ENCODE data around the gene ISLR2.
"Not testable (repeated sequence)": the region's sequence is repeated elsewhere in the genome, so short reads cannot be mapped to it uniquely, and the experiment has no call there.

ISLR2 gene

GRCh38 chr15:74130155-74130848 is at the start of gene ISLR2:
TSS of gene ISLR2 (plus strand) at chr15:74130586. CDS start at chr15:74132755, 2,169 bp downstream.
- no peak for DNase-seq (ENCODE audit: low read depth in 2 of 2)

GRCh38 chr15:74082450-74082849 is 47.9 kb upstream of the ISLR2 start, which contains the start of gene GOLGA6A:
TSS of gene GOLGA6A (minus strand) at chr15:74082550. CDS start at chr15:74082509, 41 bp downstream.
- not testable (repeated sequence) for DNase-seq (ENCODE audit: low read depth in 2 of 2)

- DNase-seq (ENCODE audit: low read depth in 2 of 2): not testable (repeated sequence)
Observed at GRCh38 chr15:74094567-74094966, 35.8 kb upstream of the ISLR2 start.

- not testable (repeated sequence) for DNase-seq (ENCODE audit: low read depth in 2 of 2)
Observed at GRCh38 chr15:74095610-74096009, 34.8 kb upstream of the ISLR2 start.

GRCh38 chr15:74096753-74097474 is 33.5 kb upstream of the ISLR2 start:
- DNase-seq (ENCODE audit: low read depth in 2 of 2): not testable (repeated sequence)

- DNase-seq (ENCODE audit: low read depth in 2 of 2): peak; percentile 40 to 43
Observed at GRCh38 chr15:74099963-74100733, 30.2 kb upstream of the ISLR2 start.

GRCh38 chr15:74108111-74108510 is 22.3 kb upstream of the ISLR2 start:
- DNase-seq (ENCODE audit: low read depth in 2 of 2): no peak

GRCh38 chr15:74108611-74109010 is 21.8 kb upstream of the ISLR2 start:
- DNase-seq (ENCODE audit: low read depth in 2 of 2): not testable (repeated sequence)

- DNase-seq (ENCODE audit: low read depth in 2 of 2): no peak
Observed at GRCh38 chr15:74109713-74110112, 20.7 kb upstream of the ISLR2 start.

GRCh38 chr15:74120426-74120825 is 10.0 kb upstream of the ISLR2 start:
- no peak for DNase-seq (ENCODE audit: low read depth in 2 of 2)

- DNase-seq (ENCODE audit: low read depth in 2 of 2): no peak
Observed at GRCh38 chr15:74121039-74121438, 9.3 kb upstream of the ISLR2 start.

- DNase-seq (ENCODE audit: low read depth in 2 of 2): no peak
Observed at GRCh38 chr15:74121858-74122257, 8.5 kb upstream of the ISLR2 start.

GRCh38 chr15:74122403-74123130 is 7.8 kb upstream of the ISLR2 start:
- DNase-seq (ENCODE audit: low read depth in 2 of 2): no peak

GRCh38 chr15:74123131-74123429 is 7.3 kb upstream of the ISLR2 start:
- DNase-seq (ENCODE audit: low read depth in 2 of 2): no peak

- no peak for DNase-seq (ENCODE audit: low read depth in 2 of 2)
Observed at GRCh38 chr15:74123658-74124057, 6.7 kb upstream of the ISLR2 start.

- no peak for DNase-seq (ENCODE audit: low read depth in 2 of 2)
Observed at GRCh38 chr15:74124196-74124595, 6.2 kb upstream of the ISLR2 start.

- DNase-seq (ENCODE audit: low read depth in 2 of 2): no peak
Observed at GRCh38 chr15:74124759-74125158, 5.6 kb upstream of the ISLR2 start.

GRCh38 chr15:74127255-74127953 is 3.0 kb upstream of the ISLR2 start:
- peak; percentile 57 to 66 for DNase-seq (ENCODE audit: low read depth in 2 of 2)

GRCh38 chr15:74127954-74128784 is 2.2 kb upstream of the ISLR2 start:
- no peak for DNase-seq (ENCODE audit: low read depth in 2 of 2)
